Hematopoietic multipotent progenitor cell treated with erythropoietin and hydrocortisone succinate and interleukin-3 and kit ligand, for 4 days (in vitro differentiated cells): Measurements from ENCODE around the gene QSOX2.

Experiments used
- DNase-seq: peaks from one replicate; pipeline ENCODE4 v3.0.0-alpha.2; 2015

Gene QSOX2

GRCh38 chr9:136219276-136219675 lies 26.3 kb downstream of the QSOX2 start:
- no peak for DNase-seq

GRCh38 chr9:136218673-136219072 lies 26.9 kb downstream of the QSOX2 start:
- DNase-seq = no peak

- DNase-seq = no peak
These were observed 27.3 kb downstream of the QSOX2 start for GRCh38 chr9:136218271-136218670.

- no peak for DNase-seq
These were observed 28.9 kb downstream of the QSOX2 start for GRCh38 chr9:136216541-136217244.

GRCh38 chr9:136213733-136214132 lies 31.9 kb downstream of the QSOX2 start:
- DNase-seq = no peak

GRCh38 chr9:136212345-136212950 lies 33.2 kb downstream of the QSOX2 start:
- no peak for DNase-seq

- DNase-seq = no peak
These were observed 33.9 kb downstream of the QSOX2 start for GRCh38 chr9:136211441-136212344.

GRCh38 chr9:136211006-136211405 lies 34.6 kb downstream of the QSOX2 start:
- DNase-seq = no peak

- DNase-seq = no peak
These were observed 35.3 kb downstream of the QSOX2 start for GRCh38 chr9:136210276-136210675.

GRCh38 chr9:136209786-136210185 lies 35.8 kb downstream of the QSOX2 start:
- no peak for DNase-seq

GRCh38 chr9:136209232-136209631 lies 36.4 kb downstream of the QSOX2 start:
- no peak for DNase-seq

- no peak for DNase-seq
These were observed 36.9 kb downstream of the QSOX2 start for GRCh38 chr9:136208675-136209074.

- DNase-seq = no peak
These were observed 38.0 kb downstream of the QSOX2 start for GRCh38 chr9:136207616-136208015.

GRCh38 chr9:136206602-136207275 lies 38.9 kb downstream of the QSOX2 start:
- peak; percentile 34 for DNase-seq

- no peak for DNase-seq
These were observed 40.0 kb downstream of the QSOX2 start for GRCh38 chr9:136205707-136205992.

GRCh38 chr9:136204838-136205706 lies 40.5 kb downstream of the QSOX2 start, which contains the start of gene LHX3:
LHX3 (minus strand) TSS chr9:136205128; CDS start chr9:136205012, 116 bp downstream.
- peak; percentile 75 for DNase-seq

- no peak for DNase-seq
These were observed 41.3 kb downstream of the QSOX2 start for GRCh38 chr9:136204145-136204805.

GRCh38 chr9:136203408-136204144 lies 42.0 kb downstream of the QSOX2 start:
- no peak for DNase-seq

GRCh38 chr9:136202454-136203407 lies 42.9 kb downstream of the QSOX2 start:
- DNase-seq = no peak
